Activated CD8-positive, alpha-beta memory T cell treated with anti-CD3 and anti-CD28 coated beads, Interleukin-2, amount 50 U/mL, for 4 hours (primary cell): ENCODE measurements around the gene PSD.

ENCODE experiments used
- DNase-seq: peaks from one replicate; pipeline ENCODE4 v3.0.0-alpha.2; 2020

The PSD gene

DNA sequence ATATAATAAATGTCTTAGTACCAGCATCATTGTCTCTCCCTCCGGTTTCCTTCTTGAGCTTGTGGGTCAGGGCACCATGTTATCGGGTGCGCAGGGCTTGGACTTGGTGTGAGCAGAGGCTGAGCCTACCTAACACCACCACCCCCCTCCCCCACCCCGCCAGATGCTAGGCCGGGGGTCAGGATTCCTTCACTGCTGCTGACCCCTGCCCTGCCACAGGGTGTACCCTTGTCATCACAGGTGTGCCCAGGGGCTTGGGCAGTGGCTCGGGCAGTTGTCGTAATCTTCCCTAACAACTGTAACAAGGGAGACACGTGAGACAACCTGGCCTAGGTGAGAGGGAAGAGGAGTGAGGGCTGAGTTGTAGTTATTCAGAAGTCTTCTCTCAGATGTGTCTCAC lies 35.7 kb downstream of the PSD start:
- DNase-seq: no peak

DNA sequence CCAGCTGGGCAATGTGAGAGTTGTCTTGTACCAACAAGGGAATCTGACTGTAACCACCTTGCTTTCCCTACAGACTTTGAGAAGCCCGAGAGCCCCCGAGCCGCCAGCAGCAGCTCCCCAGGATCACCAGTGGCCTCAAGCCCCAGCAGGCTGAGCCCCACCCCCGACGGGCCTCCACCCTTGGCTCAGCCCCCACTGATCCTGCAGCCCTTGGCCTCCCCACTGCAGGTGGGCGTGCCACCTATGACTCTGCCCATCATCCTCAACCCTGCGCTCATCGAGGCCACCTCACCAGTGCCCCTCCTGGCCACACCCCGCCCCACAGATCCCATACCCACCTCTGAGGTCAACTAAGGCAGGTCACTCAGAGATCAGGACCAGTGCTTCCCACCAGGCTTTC lies 36.6 kb downstream of the PSD start:
- no peak for DNase-seq

DNA sequence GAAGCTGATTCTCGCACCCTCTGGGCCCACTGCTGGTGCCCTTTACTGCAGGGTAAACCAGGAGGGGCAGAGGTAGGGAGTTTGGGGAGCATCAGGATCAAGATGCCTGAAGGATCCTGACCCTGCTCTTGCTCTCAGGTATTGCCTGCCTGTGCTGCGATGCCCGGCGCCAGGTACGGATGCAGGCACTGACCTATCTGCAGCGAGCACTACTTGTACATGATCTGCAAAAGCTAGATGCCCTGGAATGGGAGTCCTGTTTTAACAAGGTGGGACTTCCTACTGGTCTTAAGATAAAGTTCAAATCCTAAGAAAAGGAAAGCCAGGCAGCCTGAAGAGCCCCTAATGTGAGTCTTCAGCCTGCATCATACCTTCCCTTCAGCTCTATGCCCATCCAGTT lies 39.2 kb downstream of the PSD start:
- no peak for DNase-seq

DNA sequence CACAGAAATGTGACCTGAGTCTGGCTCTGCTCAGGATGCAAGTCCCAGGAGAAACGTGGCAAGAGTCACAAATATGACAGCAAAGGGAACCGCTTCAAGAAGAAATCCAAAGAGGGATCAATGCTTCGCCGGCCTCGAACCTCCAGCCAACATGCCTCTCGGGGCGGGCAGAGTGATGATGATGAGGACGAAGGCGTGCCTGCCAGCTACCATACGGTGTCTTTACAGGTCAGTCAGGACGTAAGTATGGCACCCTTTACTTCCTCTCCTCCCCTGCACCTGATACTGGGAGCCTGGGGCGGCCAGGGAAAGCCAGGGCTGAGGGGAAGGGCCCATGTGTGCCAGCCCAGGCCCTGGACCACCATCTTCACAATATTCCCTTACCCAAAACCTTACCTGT lies 41.7 kb downstream of the PSD start:
- no peak for DNase-seq

DNA sequence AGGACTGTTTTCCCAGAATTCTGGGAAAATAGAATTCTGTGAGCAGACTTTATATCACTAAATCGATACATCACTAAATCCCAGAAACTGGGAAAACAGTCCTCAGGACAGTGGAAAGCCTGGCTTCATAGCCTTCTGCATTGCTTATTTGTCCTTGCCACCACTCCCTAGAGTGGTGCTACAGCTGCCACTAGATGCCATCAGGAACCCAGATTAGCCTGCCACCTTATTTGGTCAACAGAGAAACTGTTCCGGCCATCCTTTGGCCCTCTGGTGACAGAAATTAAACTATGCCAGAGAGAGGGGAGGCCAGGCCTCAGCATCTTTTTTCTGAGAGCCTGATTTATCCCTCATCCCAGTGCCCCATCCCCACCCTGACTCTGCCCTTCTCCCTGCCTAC lies 42.7 kb downstream of the PSD start:
- no peak for DNase-seq

DNA sequence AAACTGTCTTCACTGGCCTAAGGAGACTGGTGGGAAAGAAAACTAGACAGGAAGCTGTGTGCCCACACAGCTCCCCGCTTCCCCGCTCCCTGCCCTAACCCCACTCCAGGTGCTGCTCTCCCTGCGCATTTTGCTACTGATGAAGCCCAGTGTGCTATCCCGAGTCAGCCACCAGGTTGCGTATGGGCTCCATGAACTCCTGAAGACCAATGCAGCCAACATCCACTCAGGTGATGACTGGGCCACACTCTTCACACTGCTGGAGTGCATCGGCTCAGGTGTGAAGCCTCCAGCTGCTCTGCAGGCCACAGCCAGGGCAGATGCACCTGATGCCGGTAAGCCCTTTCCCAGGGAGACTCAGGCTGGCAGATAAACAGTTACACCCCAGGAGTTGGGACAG lies 43.3 kb downstream of the PSD start:
- DNase-seq: no peak

DNA sequence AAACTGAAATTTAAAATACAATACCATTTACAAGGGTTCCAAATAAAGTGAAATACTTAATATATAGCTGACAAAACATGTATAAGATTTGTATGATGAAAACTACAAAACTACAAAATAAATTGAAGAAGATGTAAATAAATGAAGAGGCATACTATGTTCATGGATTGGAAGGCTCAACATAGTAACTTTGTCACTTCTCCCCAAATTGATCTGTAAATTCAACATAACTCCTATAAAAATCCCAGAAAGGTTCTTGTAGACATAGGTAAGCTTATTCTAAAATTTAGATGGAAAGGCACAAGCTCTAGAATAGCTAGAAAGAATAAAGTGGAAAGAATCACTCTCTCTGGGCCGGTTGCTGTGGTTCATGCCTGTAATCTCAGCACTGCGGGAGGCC lies 47.3 kb downstream of the PSD start:
- no peak for DNase-seq

DNA sequence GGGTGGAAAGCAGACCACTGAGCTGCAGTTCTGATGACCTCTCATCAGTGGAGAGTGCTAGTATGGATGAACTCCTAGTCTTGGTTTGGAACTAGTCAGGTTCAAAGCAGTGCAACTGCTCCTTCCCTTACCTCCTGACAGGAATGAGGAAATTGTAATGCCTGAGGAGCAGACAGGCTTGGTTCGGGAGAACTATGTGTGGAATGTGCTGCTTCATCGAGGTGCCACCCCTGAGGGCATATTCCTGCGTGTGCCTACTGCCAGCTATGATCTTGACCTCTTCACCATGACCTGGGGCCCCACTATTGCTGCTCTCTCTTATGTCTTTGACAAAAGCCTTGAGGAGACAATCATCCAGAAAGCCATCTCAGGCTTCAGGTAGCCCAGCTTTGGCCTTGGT lies 50.5 kb downstream of the PSD start:
- no peak for DNase-seq

DNA sequence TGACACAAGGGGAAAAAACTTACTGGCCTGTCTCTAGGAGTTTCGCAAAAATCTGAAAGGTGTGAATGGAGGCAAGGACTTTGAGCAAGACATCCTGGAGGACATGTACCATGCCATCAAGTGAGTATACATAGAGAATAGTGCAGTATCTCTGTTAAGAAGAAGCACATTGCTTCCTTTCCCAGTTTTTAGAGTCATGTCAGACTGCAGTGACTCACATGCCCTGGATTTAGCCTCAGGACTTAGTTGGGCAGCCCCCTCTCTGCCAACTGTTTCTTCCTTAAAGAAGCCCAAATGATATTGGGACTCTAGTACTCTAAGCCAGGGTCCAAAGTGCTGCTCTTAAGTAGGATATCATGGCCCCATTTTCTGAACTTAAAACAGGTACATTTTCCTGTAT lies 51.1 kb downstream of the PSD start:
- DNase-seq: no peak

DNA sequence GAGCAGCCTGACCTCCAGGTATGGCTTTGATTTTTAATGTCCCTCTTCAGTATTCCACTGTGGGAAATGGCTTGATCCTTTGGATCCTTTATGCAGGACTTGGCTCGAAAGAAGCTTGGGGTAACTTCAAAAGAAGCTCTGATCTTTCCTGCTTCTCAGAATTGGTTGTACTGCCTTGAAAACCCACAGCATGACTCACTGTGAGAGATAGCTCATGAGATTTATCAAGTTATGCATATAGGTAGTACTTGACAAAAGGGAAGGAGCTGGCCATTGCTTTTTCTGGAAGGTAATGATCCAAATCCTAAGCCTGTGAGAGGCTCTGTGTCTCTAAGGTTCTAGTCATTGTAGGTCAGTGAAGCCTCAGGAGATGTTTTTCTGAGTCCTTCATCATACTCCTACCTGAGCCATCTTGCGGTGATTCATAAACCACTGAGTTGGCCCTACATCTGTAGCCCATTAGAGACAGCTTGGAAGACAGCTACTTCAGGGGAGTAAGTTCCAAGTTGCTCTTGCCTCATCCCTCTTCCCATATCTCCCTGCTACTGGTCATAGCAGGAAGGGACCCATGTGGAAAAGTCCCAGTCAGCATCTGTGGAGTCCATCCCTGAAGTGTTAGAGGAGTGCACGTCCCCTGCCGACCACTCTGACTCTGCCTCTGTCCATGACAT lies 59.7 kb downstream of the PSD start:
- no peak for DNase-seq

DNA sequence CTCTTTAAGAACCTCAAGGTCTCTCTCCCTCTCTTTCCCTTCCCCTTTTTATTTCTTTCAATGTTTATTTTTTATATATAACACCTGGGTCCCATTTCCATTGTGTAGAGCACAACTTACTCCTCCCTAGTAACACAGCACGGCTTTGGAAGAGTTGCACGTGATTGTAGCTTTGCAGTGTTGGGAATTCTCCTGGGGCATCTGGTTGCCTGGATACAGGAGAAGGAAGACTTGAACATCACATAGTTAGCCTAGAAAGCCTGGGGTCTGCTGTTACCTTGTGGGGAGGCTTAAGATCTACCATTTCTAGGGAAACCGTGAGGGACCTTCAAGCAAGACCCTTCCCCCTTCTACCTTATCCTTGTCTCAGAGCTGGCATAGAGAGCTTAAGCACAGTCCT lies 64.1 kb downstream of the PSD start:
- DNase-seq: no peak
